Lung (tissue), 12 donors: ENCODE results near the gene TUB. TPM values are rescaled to one million over a fixed set of nuclear protein-coding genes. Genes with fewer than 3 reads are reported as not detected.

Experiments used
- ATAC-seq: fragments of 200-7000 bp; cut with Tn5 transposase; one replicate; pipeline ENCODE4 v1.9.1; 2020; ENCODE audit warnings: moderate number of reproducible peaks; ENCODE audit not compliant: insufficient read depth, low FRiP score
- DNase-seq, 3 donors: peaks; one replicate each; pipeline ENCODE4 v3.0.0-alpha.2; 2013 to 2017
- H3K27ac ChIP-seq, 2 donors: one replicate each; pipeline ENCODE4 v1.5.1; 2013; ENCODE audit warnings: mild to moderate bottlenecking in 2 of 2, moderate library complexity in 2 of 2, control low read depth in 1 of 2, inconsistent platforms in 1 of 2, low read depth in 1 of 2, low read length in 1 of 2
- H3K27me3 ChIP-seq, 3 donors: one replicate each; pipeline ENCODE4 v1.5.1; 2013; ENCODE audit warnings: low read length in 2 of 3; ENCODE audit not compliant: control insufficient read depth in 3 of 3, insufficient read depth in 3 of 3
- H3K36me3 ChIP-seq, 4 donors: one replicate each; pipeline ENCODE4 v1.5.1; 2013; ENCODE audit warnings: low read length in 4 of 4, mild to moderate bottlenecking in 1 of 4, moderate library complexity in 1 of 4; ENCODE audit not compliant: control insufficient read depth in 4 of 4, insufficient read depth in 4 of 4
- H3K4me1 ChIP-seq, 5 donors: one replicate each; pipeline ENCODE4 v1.5.1; 2013; ENCODE audit warnings: low read length in 5 of 5, mild to moderate bottlenecking in 2 of 5, moderate library complexity in 1 of 5; ENCODE audit not compliant: control insufficient read depth in 5 of 5, insufficient read depth in 5 of 5
- H3K4me3 ChIP-seq: one replicate; pipeline ENCODE4 v1.5.1; 2013; ENCODE audit warnings: mild to moderate bottlenecking, control low read depth, moderate library complexity
- H3K9ac ChIP-seq, 2 donors: one replicate each; pipeline ENCODE4 v1.5.1; 2013; ENCODE audit warnings: low read length in 2 of 2, control low read depth in 1 of 2; ENCODE audit not compliant: insufficient read depth in 1 of 2
- H3K9me3 ChIP-seq, 4 donors: one replicate each; pipeline ENCODE4 v1.5.1; 2013; ENCODE audit warnings: low read length in 3 of 4, mild to moderate bottlenecking in 1 of 4, moderate library complexity in 1 of 4; ENCODE audit not compliant: control insufficient read depth in 4 of 4, insufficient read depth in 3 of 4
- WGBS, 2 donors: extraction: QIAGEN DNeasy Blood & Tissue Kit; methylation state at CpG; one replicate each; pipeline ENCODE4 v1.1.7; 2013; 5-methylcytosine and 5-hydroxymethylcytosine counted together
- polyA plus RNA-seq, 2 donors: library from polyadenylated mRNA; stranded (reverse); fragments of 200-250 nt; gene quantifications; one replicate each; pipeline ENCODE4 v1.2.1, GENCODE V29; 2013
- total RNA-seq, 2 donors: library from RNA; depleted of rRNA in 1 of 2; stranded (reverse); fragments of >200 nt in 1 of 2; gene quantifications; one replicate each; pipeline ENCODE4 v1.2.1, GENCODE V29; 2014 to 2021
- TF ChIP-seq, protein P1 (sequence below): IDR thresholded peaks from 2 replicates; pipeline ENCODE4 v1.5.1; 2012; ENCODE audit warnings: mild to moderate bottlenecking; ENCODE audit errors: control extremely low read depth, extremely low read depth
- donor health status: control.
- donor health status: control.
- donor health status: Bipolar disorder and iron deficiency.
- donor health status: healthy.
- donor health status: DM: yes; HTN: yes; CAD: no.

The TUB gene
- total and polyA plus RNA-seq, 4 donors = 0.96 to 23.5 (median 5.1) TPM

DNA sequence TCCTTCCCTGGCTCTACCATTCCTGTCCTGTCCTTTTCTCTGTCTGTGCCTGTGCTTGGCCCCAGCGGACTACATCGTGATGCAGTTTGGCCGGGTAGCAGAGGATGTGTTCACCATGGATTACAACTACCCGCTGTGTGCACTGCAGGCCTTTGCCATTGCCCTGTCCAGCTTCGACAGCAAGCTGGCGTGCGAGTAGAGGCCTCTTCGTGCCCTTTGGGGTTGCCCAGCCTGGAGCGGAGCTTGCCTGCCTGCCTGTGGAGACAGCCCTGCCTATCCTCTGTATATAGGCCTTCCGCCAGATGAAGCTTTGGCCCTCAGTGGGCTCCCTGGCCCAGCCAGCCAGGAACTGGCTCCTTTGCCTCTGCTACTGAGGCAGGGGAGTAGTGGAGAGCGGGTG lies 20.4 kb downstream of the TUB start:
- ATAC-seq = no peak
- DNase-seq = no peak
- H3K36me3 ChIP-seq = peaks cover 3 to 57% (median 27%) of the 10 kb centered on the region in 4 donors

DNA sequence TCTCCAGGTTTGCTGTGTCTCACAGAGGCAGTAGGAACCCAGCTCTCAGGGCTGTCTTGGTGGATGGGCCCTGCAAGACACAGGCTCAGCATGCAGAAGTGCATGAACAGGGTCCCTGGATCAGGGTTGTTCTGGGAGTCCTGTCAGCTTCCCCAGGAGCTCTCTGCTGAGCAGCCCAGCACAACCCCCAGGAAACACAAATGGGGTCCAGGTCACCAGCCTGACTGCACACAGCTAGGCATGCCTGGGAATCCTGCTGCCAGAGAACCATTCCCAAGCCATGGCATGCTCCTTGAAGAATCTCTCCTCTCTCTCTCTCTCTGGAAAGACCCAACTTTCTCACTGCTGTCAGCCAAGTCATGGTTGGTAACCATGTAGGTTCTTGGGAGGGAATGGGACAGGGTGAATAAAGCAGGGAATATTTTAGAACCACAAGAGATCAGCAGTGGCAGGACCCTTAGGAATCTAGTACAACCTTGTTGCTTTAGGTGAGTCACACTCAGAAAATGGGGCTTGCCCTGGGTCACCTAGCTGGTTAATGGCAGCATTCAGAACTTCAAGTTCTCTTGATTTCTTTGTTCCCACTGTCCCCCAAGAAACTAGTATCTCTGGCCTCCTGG lies 21.4 kb downstream of the TUB start:
- H3K4me3 ChIP-seq = no peak overlapping the region
- no peak for DNase-seq

More for the DNA sequence above, 20.4 kb downstream of the TUB start:
- no peaks in the 10 kb centered on the region for H3K9me3 ChIP-seq
- no peak overlapping the region for H3K27ac ChIP-seq
- WGBS, 2 donors = 95 to 97% methylated on average over 11 of the region's 11 CpGs
- no peaks in the 10 kb centered on the region for H3K27me3 ChIP-seq
- TF ChIP-seq, protein P1, sequence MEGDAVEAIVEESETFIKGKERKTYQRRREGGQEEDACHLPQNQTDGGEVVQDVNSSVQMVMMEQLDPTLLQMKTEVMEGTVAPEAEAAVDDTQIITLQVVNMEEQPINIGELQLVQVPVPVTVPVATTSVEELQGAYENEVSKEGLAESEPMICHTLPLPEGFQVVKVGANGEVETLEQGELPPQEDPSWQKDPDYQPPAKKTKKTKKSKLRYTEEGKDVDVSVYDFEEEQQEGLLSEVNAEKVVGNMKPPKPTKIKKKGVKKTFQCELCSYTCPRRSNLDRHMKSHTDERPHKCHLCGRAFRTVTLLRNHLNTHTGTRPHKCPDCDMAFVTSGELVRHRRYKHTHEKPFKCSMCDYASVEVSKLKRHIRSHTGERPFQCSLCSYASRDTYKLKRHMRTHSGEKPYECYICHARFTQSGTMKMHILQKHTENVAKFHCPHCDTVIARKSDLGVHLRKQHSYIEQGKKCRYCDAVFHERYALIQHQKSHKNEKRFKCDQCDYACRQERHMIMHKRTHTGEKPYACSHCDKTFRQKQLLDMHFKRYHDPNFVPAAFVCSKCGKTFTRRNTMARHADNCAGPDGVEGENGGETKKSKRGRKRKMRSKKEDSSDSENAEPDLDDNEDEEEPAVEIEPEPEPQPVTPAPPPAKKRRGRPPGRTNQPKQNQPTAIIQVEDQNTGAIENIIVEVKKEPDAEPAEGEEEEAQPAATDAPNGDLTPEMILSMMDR = no peak
- peaks cover 0 to 4% (median 0%) of the 10 kb centered on the region in 5 donors for H3K4me1 ChIP-seq
- H3K4me3 ChIP-seq = no peak overlapping the region
- H3K9ac ChIP-seq = no peak overlapping the region

DNA sequence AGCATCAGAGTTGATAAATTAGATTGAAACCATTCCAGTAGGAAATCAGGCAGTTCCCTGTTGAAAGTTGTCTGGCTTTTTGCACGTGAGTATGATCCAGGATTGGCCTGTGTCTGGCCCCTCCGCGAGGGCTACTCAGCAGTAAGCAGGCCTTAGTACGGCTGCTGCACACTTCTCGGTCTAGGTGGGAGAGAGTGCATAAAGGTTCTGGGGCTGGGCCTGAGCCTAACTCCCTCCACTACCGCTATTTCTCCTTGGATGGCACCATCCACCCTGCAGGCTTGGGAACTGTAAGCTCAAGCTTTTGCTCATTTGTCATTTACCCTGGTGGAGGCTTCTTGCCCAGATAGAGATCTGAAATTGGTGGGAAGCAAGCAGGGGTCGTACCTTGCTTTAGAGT lies 22.0 kb downstream of the TUB start:
- no peak overlapping the region for H3K4me3 ChIP-seq
- no peaks in the 10 kb centered on the region for H3K27me3 ChIP-seq
- no peak for DNase-seq
- no peaks in the 10 kb centered on the region for H3K9me3 ChIP-seq
- TF ChIP-seq, protein P1 = no peak
- no peak overlapping the region for H3K9ac ChIP-seq
- H3K36me3 ChIP-seq = peaks cover 3 to 50% (median 19%) of the 10 kb centered on the region in 4 donors
- H3K27ac ChIP-seq = no peak overlapping the region
- 85 to 91% methylated on average over 7 of the region's 7 CpGs for WGBS, 2 donors
- ATAC-seq = no peak
- peaks cover 0 to 4% (median 0%) of the 10 kb centered on the region in 5 donors for H3K4me1 ChIP-seq

More for the DNA sequence above, 21.4 kb downstream of the TUB start:
- H3K27ac ChIP-seq = no peak overlapping the region
- peaks cover 3 to 52% (median 22%) of the 10 kb centered on the region in 4 donors for H3K36me3 ChIP-seq
- no peaks in the 10 kb centered on the region for H3K27me3 ChIP-seq
- no peaks in the 10 kb centered on the region for H3K9me3 ChIP-seq
- ATAC-seq = no peak
- H3K9ac ChIP-seq = no peak overlapping the region
- peaks cover 0 to 4% (median 0%) of the 10 kb centered on the region in 5 donors for H3K4me1 ChIP-seq
- TF ChIP-seq, protein P1 = no peak

GRCh38 chr11:8103909-8104308 lies 22.9 kb downstream of the TUB start:
- DNase-seq (no peak), ATAC-seq (no peak)
- no peak overlapping the region for H3K27ac ChIP-seq
- no peak overlapping the region for H3K4me3 ChIP-seq
- H3K9me3 ChIP-seq = no peaks in the 10 kb centered on the region
- H3K4me1 ChIP-seq = peaks cover 0 to 4% (median 0%) of the 10 kb centered on the region in 5 donors
- H3K9ac ChIP-seq = no peak overlapping the region
- TF ChIP-seq, protein P1 = no peak
- no peaks in the 10 kb centered on the region for H3K27me3 ChIP-seq
- WGBS, 2 donors = 93 to 95% methylated on average over 2 of the region's 2 CpGs
- H3K36me3 ChIP-seq = peaks cover 3 to 42% (median 15%) of the 10 kb centered on the region in 4 donors
